ENCODE data around the gene ZSCAN16. TPM values are rescaled to one million over a fixed set of nuclear protein-coding genes. Genes with fewer than 3 reads are reported as not detected.
A peak's percentile ranks its signal among the peaks of the same experiment; 100 is the strongest.

Gene ZSCAN16
- total and polyA plus RNA-seq, 2 experiments from 2014 or later, result 4.7 to 12.9 TPM

GRCh38 chr6:28135393-28135792, 11.0 kb downstream of the ZSCAN16 start (continued):
- TF ChIP-seq ZNF462 (CRISPR knock-in tag; IDR thresholded peaks at IDR 0.05), result no peak
- no peak for TF ChIP-seq CREB1 (CRISPR knock-in tag; IDR thresholded peaks at IDR 0.05; ENCODE audit: low read depth)
- no peak for TF ChIP-seq ZNF331 (CRISPR knock-in tag; IDR thresholded peaks at IDR 0.05; ENCODE audit: low read depth)
- TF ChIP-seq, protein P1, sequence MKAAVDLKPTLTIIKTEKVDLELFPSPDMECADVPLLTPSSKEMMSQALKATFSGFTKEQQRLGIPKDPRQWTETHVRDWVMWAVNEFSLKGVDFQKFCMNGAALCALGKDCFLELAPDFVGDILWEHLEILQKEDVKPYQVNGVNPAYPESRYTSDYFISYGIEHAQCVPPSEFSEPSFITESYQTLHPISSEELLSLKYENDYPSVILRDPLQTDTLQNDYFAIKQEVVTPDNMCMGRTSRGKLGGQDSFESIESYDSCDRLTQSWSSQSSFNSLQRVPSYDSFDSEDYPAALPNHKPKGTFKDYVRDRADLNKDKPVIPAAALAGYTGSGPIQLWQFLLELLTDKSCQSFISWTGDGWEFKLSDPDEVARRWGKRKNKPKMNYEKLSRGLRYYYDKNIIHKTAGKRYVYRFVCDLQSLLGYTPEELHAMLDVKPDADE (IDR thresholded peaks at IDR 0.05), result no peak

GRCh38 chr6:28136585-28137504, 12.4 kb downstream of the ZSCAN16 start:
- H2AFZ ChIP-seq, result peak overlapping the region; percentile 99
- TF ChIP-seq POLR2AphosphoS5 (IDR thresholded peaks at IDR 0.05; ENCODE audit: low read depth) (peak; percentile 81), CREB1 (CRISPR knock-in tag; IDR thresholded peaks at IDR 0.05; ENCODE audit: low read depth) (peak; percentile 76), EZH2phosphoT487 (IDR thresholded peaks at IDR 0.05; ENCODE audit: unreplicated experiment) (no peak)
- H3K27me3 ChIP-seq (ENCODE audit: insufficient read depth), result peaks cover 26% of the 10 kb centered on the region
- ATAC-seq (peak; percentile 79), DNase-seq (ENCODE audit: low spot score) (peak; percentile 97)
- peaks cover 14% of the 10 kb centered on the region for H3K27me3 Mint-ChIP-seq (ENCODE audit: insufficient read depth, low read depth, poor library complexity)
- peak overlapping the region; percentile 96 for H3K4me3 Mint-ChIP-seq
- peak overlapping the region; percentile 98 for H3K4me2 ChIP-seq
- H3K9me2 ChIP-seq (ENCODE audit: insufficient read depth), result no peaks in the 10 kb centered on the region
- peak overlapping the region; percentile 86 for H3K4me3 ChIP-seq
- H4K20me1 ChIP-seq (replicated peaks; ENCODE audit: insufficient read depth), result no peaks in the 10 kb centered on the region
- peak overlapping the region; percentile 88 for H3K27ac ChIP-seq (ENCODE audit: low read depth)
- H3K4me1 ChIP-seq (ENCODE audit: insufficient read depth), result peaks cover 12% of the 10 kb centered on the region
- H3K4me1 Mint-ChIP-seq, result peaks cover 17% of the 10 kb centered on the region
- no peaks in the 10 kb centered on the region for H3K9me3 Mint-ChIP-seq
- no peaks in the 10 kb centered on the region for H3K36me3 Mint-ChIP-seq (ENCODE audit: low read depth)
- no peaks in the 10 kb centered on the region for H3F3A ChIP-seq (replicated peaks; ENCODE audit: low read depth)
- H3K36me3 ChIP-seq (ENCODE audit: insufficient read depth), result no peaks in the 10 kb centered on the region
- peaks cover 32% of the 10 kb centered on the region for H3K79me2 ChIP-seq (replicated peaks; ENCODE audit: insufficient read depth)
- peak overlapping the region; percentile 88 for H3K27ac Mint-ChIP-seq
